Ishikawa (cell line): ENCODE measurements around the gene FLT3LG.

Experiments
- CEBPB ChIP-seq: IDR thresholded peaks from 2 replicates; pipeline ENCODE4 v1.6.1; 2012
- EGR1 ChIP-seq: IDR thresholded peaks from 2 replicates; pipeline ENCODE4 v1.6.1; 2012
- EP300 ChIP-seq: IDR thresholded peaks from 2 replicates; pipeline ENCODE4 v1.6.1; 2012; ENCODE audit warnings: borderline replicate concordance
- FOXM1 ChIP-seq: IDR thresholded peaks from 2 replicates; pipeline ENCODE4 v1.6.1; 2012; ENCODE audit warnings: low read depth, borderline replicate concordance
- MAX ChIP-seq: IDR thresholded peaks from 2 replicates; pipeline ENCODE4 v1.6.1; 2012
- NFIC ChIP-seq: IDR thresholded peaks from 2 replicates; pipeline ENCODE4 v1.6.1; 2012
- RAD21 ChIP-seq: IDR thresholded peaks from 2 replicates; pipeline ENCODE4 v1.6.1; 2012; ENCODE audit warnings: low read depth
- REST ChIP-seq: IDR thresholded peaks from 2 replicates; pipeline ENCODE4 v1.6.1; 2012; ENCODE audit warnings: low read depth, mild to moderate bottlenecking
- TEAD4 ChIP-seq: IDR thresholded peaks from 2 replicates; pipeline ENCODE4 v1.6.1; 2012
- USF1 ChIP-seq: IDR thresholded peaks from 2 replicates; pipeline ENCODE4 v1.6.1; 2012
- YY1 ChIP-seq: IDR thresholded peaks from 2 replicates; pipeline ENCODE4 v1.6.1; 2012; ENCODE audit warnings: low read depth

GRCh38 chr19:49448432-49448786 is 25.6 kb upstream of the FLT3LG start:
- TF ChIP-seq EP300 (no peak), REST (no peak), MAX (no peak), CEBPB (no peak), YY1 (no peak), RAD21 (no peak), USF1 (no peak), TEAD4 (no peak), NFIC (no peak), EGR1 (no peak), FOXM1 (no peak)
